ENCODE data around the gene VSIG10.

Gene VSIG10

GRCh38 chr12:118126119-118126757 is 22.4 kb upstream of the VSIG10 start:
- no peak for TF ChIP-seq CTCF (conservative IDR thresholded peaks at IDR 0.05; ENCODE audit: low read length)
- H3K4me3 ChIP-seq (ENCODE audit: low read length), result no peak overlapping the region
- DNase-seq (ENCODE audit: low read depth), result no peak

GRCh38 chr12:118125743-118126118 is 21.9 kb upstream of the VSIG10 start:
- TF ChIP-seq CTCF (conservative IDR thresholded peaks at IDR 0.05; ENCODE audit: low read length), result no peak
- H3K4me3 ChIP-seq (ENCODE audit: low read length), result no peak overlapping the region
- no peak for DNase-seq (ENCODE audit: low read depth)

- no peak for TF ChIP-seq CTCF (conservative IDR thresholded peaks at IDR 0.05; ENCODE audit: low read length)
- H3K4me3 ChIP-seq (ENCODE audit: low read length), result no peak overlapping the region
- DNase-seq (ENCODE audit: low read depth), result no peak
These were observed 20.6 kb upstream of the VSIG10 start for GRCh38 chr12:118124333-118124874.

GRCh38 chr12:118122264-118122663 is 18.5 kb upstream of the VSIG10 start:
- TF ChIP-seq CTCF (conservative IDR thresholded peaks at IDR 0.05; ENCODE audit: low read length), result no peak
- no peak for DNase-seq (ENCODE audit: low read depth)
- no peak overlapping the region for H3K4me3 ChIP-seq (ENCODE audit: low read length)

GRCh38 chr12:118120579-118121363 is 17.0 kb upstream of the VSIG10 start:
- peak; percentile 65 for DNase-seq (ENCODE audit: low read depth)
- TF ChIP-seq CTCF (conservative IDR thresholded peaks at IDR 0.05; ENCODE audit: low read length), result peak; percentile 64
- H3K4me3 ChIP-seq (ENCODE audit: low read length), result no peak overlapping the region

- no peak for TF ChIP-seq CTCF (conservative IDR thresholded peaks at IDR 0.05; ENCODE audit: low read length)
- H3K4me3 ChIP-seq (ENCODE audit: low read length), result no peak overlapping the region
- no peak for DNase-seq (ENCODE audit: low read depth)
These were observed 15.7 kb upstream of the VSIG10 start for GRCh38 chr12:118119449-118119879.

- no peak for TF ChIP-seq CTCF (conservative IDR thresholded peaks at IDR 0.05; ENCODE audit: low read length)
- no peak for DNase-seq (ENCODE audit: low read depth)
These were observed 5.3 kb upstream of the VSIG10 start for GRCh38 chr12:118109088-118109487.

More at GRCh38 chr12:118109088-118109487, 5.3 kb upstream of the VSIG10 start:
- H3K4me3 ChIP-seq (ENCODE audit: low read length), result no peak overlapping the region
